Esophagus muscularis mucosa (tissue), 4 donors: ENCODE data around the gene SDF4. TPM values are rescaled to one million over a fixed set of nuclear protein-coding genes. Genes with fewer than 3 reads are reported as not detected.
"Not testable (repeated sequence)": the region's sequence is repeated elsewhere in the genome, so short reads cannot be mapped to it uniquely, and the experiment has no call there.

ENCODE experiments used
- DNase-seq: peaks from one replicate; pipeline ENCODE4 v3.0.0-alpha.2; 2017; ENCODE audit errors: extremely low spot score
- H3K27ac ChIP-seq, 4 donors: fragments of 200-600 bp; sonication (generic); replicated peaks in 1 of 4; 1 replicate in 3 of 4; 2 replicates in 1 of 4; pipeline ENCODE4 v1.5.1; 2016 to 2019; ENCODE audit warnings: mild to moderate bottlenecking in 1 of 4
- H3K27me3 ChIP-seq, 4 donors: fragments of 200-600 bp; sonication (generic); one replicate each; pipeline versions ENCODE4 v1.5.1 to v1.6.0; 2016 to 2019
- H3K36me3 ChIP-seq, 4 donors: fragments of 200-600 bp; sonication (generic); one replicate each; pipeline ENCODE4 v1.5.1; 2016 to 2019
- H3K4me1 ChIP-seq, 4 donors: fragments of 200-600 bp; sonication (generic); one replicate each; pipeline ENCODE4 v1.5.1; 2016 to 2019
- H3K4me3 ChIP-seq, 4 donors: fragments of 200-600 bp; sonication (generic); 1 replicate in 2 of 4; 2 replicates in 2 of 4; pipeline ENCODE4 v1.5.1; 2016 to 2019; ENCODE audit warnings: mild to moderate bottlenecking in 4 of 4, moderate library complexity in 1 of 4
- H3K9me3 ChIP-seq, 4 donors: fragments of 200-600 bp; sonication (generic); 1 replicate in 3 of 4; 2 replicates in 1 of 4; pipeline ENCODE4 v1.5.1; 2016 to 2019
- CTCF ChIP-seq, 3 experiments: fragments of 200-600 bp in 2 of 3; fragments of 450-650 bp in 1 of 3; sonication (generic) in 2 of 3; IDR thresholded peaks; one replicate each; pipeline ENCODE4 v1.5.1; 2017 to 2019; ENCODE audit warnings: antibody characterized with exemption in 3 of 3, mild to moderate bottlenecking in 2 of 3, moderate library complexity in 1 of 3
- EP300 ChIP-seq: sonication (generic); formaldehyde crosslinking; IDR thresholded peaks from one replicate; pipeline ENCODE4 v1.6.1; 2017; ENCODE audit warnings: antibody characterized with exemption
- POLR2A ChIP-seq: fragments of 450-650 bp; IDR thresholded peaks from one replicate; pipeline ENCODE4 v1.6.1; 2017; ENCODE audit warnings: antibody characterized with exemption, moderate library complexity, mild to moderate bottlenecking, low read depth
- POLR2AphosphoS5 ChIP-seq, 2 donors: sonication (generic); formaldehyde crosslinking; IDR thresholded peaks; one replicate each; pipeline ENCODE4 v1.6.1; 2017; ENCODE audit warnings: antibody characterized with exemption in 2 of 2
- WGBS: methylation state at CpG from one replicate; pipeline ENCODE4 v1.1.5; 2018; 5-methylcytosine and 5-hydroxymethylcytosine counted together
- intact Hi-C: fragments of 100-400 bp; cut with DNase I; formaldehyde crosslinking; loops from one replicate; pipeline ENCODE4 v1.15.1; 2023
- total RNA-seq, 4 donors: library from RNA; depleted of rRNA; stranded (reverse); fragments of >200 nt; gene quantifications; one replicate each; pipeline versions ENCODE4 v1.1.0 to v1.2.1, GENCODE V29; 2016

Gene SDF4
- total RNA-seq, 4 donors from 2014 or later, result 88.5 to 125 (median 107) TPM

GRCh38 chr1:1177452-1178206 lies 54.2 kb downstream of the SDF4 start:
- no peaks in the 10 kb centered on the region for H3K36me3 ChIP-seq
- no peak overlapping the region for H3K27ac ChIP-seq
- no peaks in the 10 kb centered on the region for H3K9me3 ChIP-seq
- H3K27me3 ChIP-seq, result peaks cover 0 to 98% (median 29%) of the 10 kb centered on the region in 4 donors
- H3K4me3 ChIP-seq, result no peak overlapping the region
- no peak for DNase-seq
- peaks cover 4 to 15% (median 8%) of the 10 kb centered on the region in 4 donors for H3K4me1 ChIP-seq
- TF ChIP-seq CTCF (IDR thresholded peaks at IDR 0.05) (no peak), POLR2A (no peak), EP300 (no peak), POLR2AphosphoS5 (IDR thresholded peaks at IDR 0.05) (no peak)
- intact Hi-C loops, result no loop called here
- 75% methylated on average over 21 of the region's 21 CpGs for WGBS

- Histone ChIP-seq H3K27me3 (peaks cover 0 to 98% (median 30%) of the 10 kb centered on the region in 4 donors), H3K9me3 (no peaks in the 10 kb centered on the region), H3K4me3 (no peak overlapping the region), H3K27ac (no peak overlapping the region), H3K4me1 (peaks cover 0 to 11% (median 7%) of the 10 kb centered on the region in 4 donors), H3K36me3 (no peaks in the 10 kb centered on the region)
- DNase-seq, result no peak
- 75% methylated on average over 7 of the region's 7 CpGs for WGBS
- intact Hi-C loops, result no loop called here
- TF ChIP-seq POLR2AphosphoS5 (IDR thresholded peaks at IDR 0.05) (no peak), CTCF (IDR thresholded peaks at IDR 0.05) (no peak), POLR2A (no peak), EP300 (no peak)
Observed at GRCh38 chr1:1176931-1177330, 54.9 kb downstream of the SDF4 start.

GRCh38 chr1:1176063-1176761 lies 55.6 kb downstream of the SDF4 start:
- H3K27me3 ChIP-seq, result peaks cover 0 to 98% (median 31%) of the 10 kb centered on the region in 4 donors

GRCh38 chr1:1175221-1176062 lies 56.4 kb downstream of the SDF4 start:
- no peak for DNase-seq
- no peaks in the 10 kb centered on the region for H3K36me3 ChIP-seq
- intact Hi-C loops, result no loop called here
- H3K4me1 ChIP-seq, result peaks cover 0 to 11% (median 7%) of the 10 kb centered on the region in 4 donors
- H3K9me3 ChIP-seq, result no peaks in the 10 kb centered on the region
- TF ChIP-seq EP300 (no peak), POLR2A (no peak), POLR2AphosphoS5 (IDR thresholded peaks at IDR 0.05) (no peak), CTCF (IDR thresholded peaks at IDR 0.05) (no peak)
- peaks cover 0 to 98% (median 31%) of the 10 kb centered on the region in 4 donors for H3K27me3 ChIP-seq
- WGBS, result 84% methylated on average over 27 of the region's 29 CpGs
- no peak overlapping the region for H3K27ac ChIP-seq
- no peak overlapping the region for H3K4me3 ChIP-seq

More at GRCh38 chr1:1176063-1176761, 55.6 kb downstream of the SDF4 start:
- 13% methylated on average over 14 of the region's 22 CpGs for WGBS
- H3K9me3 ChIP-seq, H3K27ac ChIP-seq, intact Hi-C loops, DNase-seq, H3K36me3 ChIP-seq, H3K4me3 ChIP-seq: not testable (repeated sequence)
- H3K4me1 ChIP-seq, result peaks cover 0 to 11% (median 7%) of the 10 kb centered on the region in 4 donors
